PC-3 (cell line): ENCODE results near the gene STAC2. TPM values are rescaled to one million over a fixed set of nuclear protein-coding genes. Genes with fewer than 3 reads are reported as not detected.
"Not testable (repeated sequence)": the region's sequence is repeated elsewhere in the genome, so short reads cannot be mapped to it uniquely, and the experiment has no call there.

Experiments used
- ATAC-seq: fragments of 200-7000 bp; cut with Tn5 transposase; 2 replicates; pipeline ENCODE4 v1.9.1; 2020; ENCODE audit warnings: mild to moderate bottlenecking, moderate library complexity
- BruUV-seq: library from RNA; stranded (reverse); fragments of 400-500 nt; replicated peaks from 2 replicates; lab custom pipeline; 2021; lab: Mats Ljungman, UMichigan
- CTCF ChIA-PET: fragments of 300-600 bp; sonication (Branson Sonifier 250); formaldehyde crosslinking; loops from one replicate; lab custom pipeline; 2022; ENCODE audit warnings: antibody characterized with exemption; lab: Charles Lee
- POLR2A ChIA-PET: fragments of 300-600 bp; sonication (Branson Sonifier 250); formaldehyde crosslinking; loops from one replicate; lab custom pipeline; 2022; ENCODE audit warnings: antibody characterized with exemption; ENCODE audit not compliant: unreplicated experiment; lab: Charles Lee
- DNase-seq: peaks from one replicate; pipeline ENCODE4 v3.0.0-alpha.2; 2015
- H2AFZ ChIP-seq: fragments of 300-600 bp; sonication (generic); 2 replicates; pipeline ENCODE4 v1.6.0; 2016; ENCODE audit warnings: antibody characterized with exemption, low read length
- H3F3A ChIP-seq: fragments of 300-600 bp; sonication (generic); one replicate; pipeline ENCODE4 v1.6.0; 2017; ENCODE audit warnings: antibody characterized with exemption, low read length, control low read depth, mild to moderate bottlenecking; ENCODE audit not compliant: unreplicated experiment
- H3K27ac ChIP-seq: fragments of 300-600 bp; sonication (generic); 2 replicates; pipeline ENCODE4 v1.5.1; 2016; ENCODE audit warnings: mild to moderate bottlenecking, low read length
- H3K27me3 ChIP-seq: fragments of 300-600 bp; sonication (generic); 2 replicates; pipeline ENCODE4 v1.6.1; 2016; ENCODE audit warnings: low read length, mixed read lengths
- H3K36me3 ChIP-seq: fragments of 300-600 bp; sonication (generic); 2 replicates; pipeline ENCODE4 v1.6.1; 2016; ENCODE audit warnings: low read depth, mixed run types, low read length, mixed read lengths
- H3K4me1 ChIP-seq: fragments of 300-600 bp; sonication (generic); 2 replicates; pipeline ENCODE4 v1.5.1; 2016; ENCODE audit warnings: low read length; ENCODE audit not compliant: insufficient read depth
- H3K4me2 ChIP-seq: fragments of 300-600 bp; sonication (generic); 2 replicates; pipeline ENCODE4 v1.6.0; 2016; ENCODE audit warnings: low read length
- H3K4me3 ChIP-seq: fragments of 300-600 bp; sonication (generic); 2 replicates; pipeline ENCODE4 v1.5.1; 2016; ENCODE audit warnings: mild to moderate bottlenecking, low read length, mixed read lengths
- H3K79me2 ChIP-seq: fragments of 300-600 bp; sonication (generic); 2 replicates; pipeline ENCODE4 v1.6.1; 2017; ENCODE audit warnings: low read length, mixed read lengths
- H3K9ac ChIP-seq: fragments of 300-600 bp; sonication (generic); 2 replicates; pipeline ENCODE4 v1.6.0; 2016; ENCODE audit warnings: mild to moderate bottlenecking, low read length
- H3K9me2 ChIP-seq: fragments of 300-600 bp; sonication (generic); replicated peaks from 2 replicates; pipeline ENCODE4 v1.6.1; 2016; ENCODE audit warnings: mixed run types, low read length, mixed read lengths
- H3K9me3 ChIP-seq: fragments of 300-600 bp; sonication (generic); 2 replicates; pipeline ENCODE4 v1.6.1; 2016; ENCODE audit warnings: low read length, mixed read lengths
- H4K20me1 ChIP-seq: fragments of 300-600 bp; sonication (generic); 2 replicates; pipeline ENCODE4 v1.6.1; 2016; ENCODE audit warnings: low read length, mixed read lengths
- CTCF ChIP-seq: fragments of 300-600 bp; sonication (generic); conservative IDR thresholded peaks from 2 replicates; pipeline ENCODE4 v1.5.1; 2017; ENCODE audit warnings: antibody characterized with exemption, low read depth, mild to moderate bottlenecking, low read length
- EZH2 ChIP-seq: fragments of 300-600 bp; sonication (generic); IDR thresholded peaks from one replicate; pipeline ENCODE4 v1.6.1; 2017; ENCODE audit warnings: antibody characterized with exemption, mild to moderate bottlenecking, low read length; ENCODE audit not compliant: unreplicated experiment
- EZH2phosphoT487 ChIP-seq: fragments of 300-600 bp; sonication (generic); IDR thresholded peaks from 2 replicates; pipeline ENCODE4 v1.6.1; 2018; ENCODE audit warnings: mild to moderate bottlenecking, antibody characterized with exemption, low read length, borderline replicate concordance
- intact Hi-C: fragments of 100-400 bp; cut with micrococcal nuclease; formaldehyde crosslinking; loops from 2 replicates; pipeline ENCODE4 v1.9.0; 2023
- total RNA-seq: library from RNA; depleted of rRNA; stranded (reverse); fragments of >200 nt; gene quantifications from 2 replicates; pipeline ENCODE4 v1.2.3, GENCODE V29; 2014

Gene STAC2
- total RNA-seq, 1 experiment from 2014 or later = not detected

DNA sequence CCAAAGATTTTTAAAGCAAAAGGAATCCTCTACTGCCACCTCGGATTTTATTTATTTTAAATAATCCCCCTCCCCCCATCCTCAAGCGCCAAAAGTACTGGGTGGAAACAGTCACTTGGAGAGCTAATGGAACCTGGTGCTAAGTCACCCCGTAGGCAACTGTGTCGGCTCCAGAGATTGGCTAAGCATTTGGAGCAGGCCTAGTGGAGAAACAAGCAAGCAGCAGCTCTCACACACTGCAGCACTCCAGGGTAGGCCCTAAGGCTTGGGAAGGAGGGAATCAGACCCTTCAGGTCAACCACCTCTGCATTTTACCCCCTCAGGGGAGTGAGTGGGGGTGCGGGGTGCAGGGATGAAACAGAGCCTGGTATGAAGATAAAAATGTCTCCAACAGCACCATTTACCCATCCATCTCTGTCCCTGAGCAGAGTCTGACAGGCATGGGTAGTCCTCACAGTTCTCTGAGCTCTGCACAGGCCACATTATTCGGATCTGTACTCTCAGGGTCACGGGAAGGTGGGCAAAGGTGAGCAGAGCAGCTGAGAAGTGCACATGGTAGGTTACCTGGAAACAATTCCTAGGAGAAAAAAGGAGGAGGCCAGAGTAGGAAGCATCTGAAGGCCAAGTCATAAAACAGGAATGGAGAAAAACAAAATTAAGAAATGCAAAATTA is 27.2 kb upstream of the STAC2 start:
- TF ChIP-seq EZH2 (no peak), EZH2phosphoT487 (no peak), CTCF (no peak)

GRCh38 chr17:39251997-39252396 is 26.3 kb upstream of the STAC2 start:
- intact Hi-C loops = no loop called here
- no peak overlapping the region for H3K27ac ChIP-seq
- no TSS peak for BruUV-seq
- no peak overlapping the region for H3K4me3 ChIP-seq
- POLR2A ChIA-PET = no interaction called here
- no peak for DNase-seq
- H3K9me3 ChIP-seq = no peaks in the 10 kb centered on the region
- no peaks in the 10 kb centered on the region for H3F3A ChIP-seq
- H3K4me1 ChIP-seq = peaks cover 10% of the 10 kb centered on the region; the same call in 1 of the 2 replicates
- no peak overlapping the region for H3K9ac ChIP-seq
- TF ChIP-seq EZH2 (no peak), EZH2phosphoT487 (no peak), CTCF (no peak)
- ATAC-seq = no peak
- no peaks in the 10 kb centered on the region for H3K36me3 ChIP-seq
- no peaks in the 10 kb centered on the region for H3K9me2 ChIP-seq
- H2AFZ ChIP-seq = no peak overlapping the region
- no peak overlapping the region for H3K4me2 ChIP-seq
- H3K79me2 ChIP-seq = no peaks in the 10 kb centered on the region
- no peaks in the 10 kb centered on the region for H4K20me1 ChIP-seq
- no peaks in the 10 kb centered on the region for H3K27me3 ChIP-seq
- CTCF ChIA-PET = no interaction called here

More for the DNA sequence above, 27.2 kb upstream of the STAC2 start:
- Histone ChIP-seq H3K9me3 (no peaks in the 10 kb centered on the region), H3K4me2 (no peak overlapping the region), H3K36me3 (no peaks in the 10 kb centered on the region), H3K27ac (no peak overlapping the region), H4K20me1 (no peaks in the 10 kb centered on the region), H3K4me3 (no peak overlapping the region), H2AFZ (no peak overlapping the region), H3K27me3 (no peaks in the 10 kb centered on the region), H3K4me1 (peaks cover 10% of the 10 kb centered on the region; the same call in 1 of the 2 replicates), H3F3A (no peaks in the 10 kb centered on the region), H3K9ac (no peak overlapping the region), H3K9me2 (no peaks in the 10 kb centered on the region), H3K79me2 (no peaks in the 10 kb centered on the region)
- ATAC-seq = no peak
- ChIA-PET POLR2A (no interaction called here), CTCF (interaction anchor here (0.7 kb wide), 1 partner anchor 447 kb away, joined by 5 read pairs; the partner anchor contains the start of gene ERBB2)
- intact Hi-C loops = no loop called here
- no TSS peak for BruUV-seq
- no peak for DNase-seq

GRCh38 chr17:39250076-39250475 is 24.3 kb upstream of the STAC2 start:
- H3K27ac ChIP-seq, intact Hi-C loops, H3K79me2 ChIP-seq, H4K20me1 ChIP-seq, H3K9me2 ChIP-seq, H3K36me3 ChIP-seq, H3K9me3 ChIP-seq, CTCF ChIA-PET, H3K9ac ChIP-seq, H3K4me2 ChIP-seq, BruUV-seq, DNase-seq, ATAC-seq, H3F3A ChIP-seq, H2AFZ ChIP-seq, H3K4me3 ChIP-seq, POLR2A ChIA-PET, H3K27me3 ChIP-seq, H3K4me1 ChIP-seq: not testable (repeated sequence)
